Neural progenitor cell (in vitro differentiated cells): ENCODE data around the gene C1QTNF6.

ENCODE experiments used
- EZH2 ChIP-seq: fragments of 200-600 bp; sonication (generic); IDR thresholded peaks from 2 replicates; pipeline ENCODE4 v1.6.1; 2017; ENCODE audit warnings: antibody characterized with exemption, mild to moderate bottlenecking, moderate library complexity
- EZH2phosphoT487 ChIP-seq: fragments of 200-600 bp; sonication (generic); IDR thresholded peaks from 2 replicates; pipeline ENCODE4 v1.6.1; 2017; ENCODE audit warnings: antibody characterized with exemption
- TF ChIP-seq, protein P1 (sequence below): fragments of 200-600 bp; sonication (generic); IDR thresholded peaks from 2 replicates; pipeline ENCODE4 v1.5.1; 2017; ENCODE audit warnings: antibody characterized with exemption, mild to moderate bottlenecking

DNA sequence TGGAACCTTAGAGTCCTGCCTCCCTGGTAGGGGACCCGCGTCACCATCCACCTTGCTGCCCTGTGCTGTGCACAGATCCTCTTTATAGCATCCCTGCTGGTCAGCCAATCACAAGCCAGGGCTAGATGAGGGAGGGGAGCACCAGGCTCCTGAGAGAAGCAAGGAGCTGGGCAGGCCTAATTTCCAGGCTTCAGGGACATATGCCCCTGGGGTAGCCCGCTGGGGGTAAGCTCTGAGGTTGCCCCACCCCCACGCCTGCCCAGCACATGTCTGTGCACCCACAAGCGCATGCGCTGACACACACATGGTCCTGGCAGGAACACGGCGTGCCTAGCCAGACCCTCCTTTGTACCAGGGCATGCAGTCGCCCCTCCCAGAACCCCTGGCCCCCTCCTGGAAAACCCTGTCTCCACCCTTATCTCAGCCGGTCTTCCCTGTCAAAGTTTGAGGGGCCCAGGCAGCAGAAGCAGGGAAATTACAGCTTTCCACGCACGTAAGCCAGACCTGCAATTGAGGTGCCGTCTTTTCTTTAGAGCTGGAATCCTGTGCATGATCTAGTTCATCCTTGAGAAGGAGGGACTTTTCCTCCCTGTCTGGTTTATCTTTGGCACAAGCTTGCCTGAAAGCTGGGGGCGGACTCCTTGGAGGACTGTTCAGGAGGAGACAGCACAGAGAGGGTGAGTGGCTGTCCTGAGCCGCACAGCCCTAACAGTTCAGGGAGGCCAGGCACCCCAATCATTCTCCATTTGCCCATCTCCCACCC, 22.2 kb upstream of the C1QTNF6 start:
- TF ChIP-seq, protein P1, sequence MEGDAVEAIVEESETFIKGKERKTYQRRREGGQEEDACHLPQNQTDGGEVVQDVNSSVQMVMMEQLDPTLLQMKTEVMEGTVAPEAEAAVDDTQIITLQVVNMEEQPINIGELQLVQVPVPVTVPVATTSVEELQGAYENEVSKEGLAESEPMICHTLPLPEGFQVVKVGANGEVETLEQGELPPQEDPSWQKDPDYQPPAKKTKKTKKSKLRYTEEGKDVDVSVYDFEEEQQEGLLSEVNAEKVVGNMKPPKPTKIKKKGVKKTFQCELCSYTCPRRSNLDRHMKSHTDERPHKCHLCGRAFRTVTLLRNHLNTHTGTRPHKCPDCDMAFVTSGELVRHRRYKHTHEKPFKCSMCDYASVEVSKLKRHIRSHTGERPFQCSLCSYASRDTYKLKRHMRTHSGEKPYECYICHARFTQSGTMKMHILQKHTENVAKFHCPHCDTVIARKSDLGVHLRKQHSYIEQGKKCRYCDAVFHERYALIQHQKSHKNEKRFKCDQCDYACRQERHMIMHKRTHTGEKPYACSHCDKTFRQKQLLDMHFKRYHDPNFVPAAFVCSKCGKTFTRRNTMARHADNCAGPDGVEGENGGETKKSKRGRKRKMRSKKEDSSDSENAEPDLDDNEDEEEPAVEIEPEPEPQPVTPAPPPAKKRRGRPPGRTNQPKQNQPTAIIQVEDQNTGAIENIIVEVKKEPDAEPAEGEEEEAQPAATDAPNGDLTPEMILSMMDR: no peak
- TF ChIP-seq EZH2: no peak
- TF ChIP-seq EZH2phosphoT487: no peak
